Measurements from ENCODE around the gene RUVBL1.

- TF ChIP-seq CTCF (IDR thresholded peaks at IDR 0.05; ENCODE audit: low read depth, low read length) (no peak), EZH2phosphoT487 (IDR thresholded peaks at IDR 0.05; ENCODE audit: low read depth) (no peak)
These were observed 47.4 kb upstream of the RUVBL1 start for GRCh38 chr3:128170866-128171516.
